Activated naive CD4-positive, alpha-beta T cell treated with anti-CD3 and anti-CD28 coated beads, Interleukin-2, amount 50 U/mL, for 72 hours (primary cell): ENCODE measurements around the gene PLD4. TPM values are rescaled to one million over a fixed set of nuclear protein-coding genes. Genes with fewer than 3 reads are reported as not detected.

ENCODE experiments used
- ATAC-seq, 2 donors: fragments of 150-1000 bp; cut with Tn5 transposase; 2 replicates each; pipeline ENCODE4 v1.10.0; 2021; ENCODE audit warnings: mild to moderate bottlenecking in 2 of 2, moderate library complexity in 2 of 2
- DNase-seq, 2 donors: peaks; one replicate each; pipeline ENCODE4 v3.0.0; 2021 to 2022; ENCODE audit warnings: low spot score in 2 of 2
- H3K27ac Mint-ChIP-seq, 2 donors: one replicate each; pipeline ENCODE4 v1.8.0; 2022; ENCODE audit warnings: mild to moderate bottlenecking in 2 of 2, mixed read lengths in 2 of 2
- H3K36me3 Mint-ChIP-seq, 2 donors: one replicate each; pipeline ENCODE4 v1.8.0; 2022; ENCODE audit warnings: mixed read lengths in 2 of 2
- H3K9me3 Mint-ChIP-seq, 2 donors: one replicate each; pipeline ENCODE4 v1.8.0; 2022; ENCODE audit warnings: mixed read lengths in 2 of 2
- total RNA-seq, 2 donors: library from RNA; stranded (reverse); gene quantifications; one replicate each; pipeline ENCODE4 v1.2.3, GENCODE V29; 2022

PLD4 gene
- total RNA-seq, 2 donors from 2014 or later: 0.04 TPM; not detected in 1

DNA sequence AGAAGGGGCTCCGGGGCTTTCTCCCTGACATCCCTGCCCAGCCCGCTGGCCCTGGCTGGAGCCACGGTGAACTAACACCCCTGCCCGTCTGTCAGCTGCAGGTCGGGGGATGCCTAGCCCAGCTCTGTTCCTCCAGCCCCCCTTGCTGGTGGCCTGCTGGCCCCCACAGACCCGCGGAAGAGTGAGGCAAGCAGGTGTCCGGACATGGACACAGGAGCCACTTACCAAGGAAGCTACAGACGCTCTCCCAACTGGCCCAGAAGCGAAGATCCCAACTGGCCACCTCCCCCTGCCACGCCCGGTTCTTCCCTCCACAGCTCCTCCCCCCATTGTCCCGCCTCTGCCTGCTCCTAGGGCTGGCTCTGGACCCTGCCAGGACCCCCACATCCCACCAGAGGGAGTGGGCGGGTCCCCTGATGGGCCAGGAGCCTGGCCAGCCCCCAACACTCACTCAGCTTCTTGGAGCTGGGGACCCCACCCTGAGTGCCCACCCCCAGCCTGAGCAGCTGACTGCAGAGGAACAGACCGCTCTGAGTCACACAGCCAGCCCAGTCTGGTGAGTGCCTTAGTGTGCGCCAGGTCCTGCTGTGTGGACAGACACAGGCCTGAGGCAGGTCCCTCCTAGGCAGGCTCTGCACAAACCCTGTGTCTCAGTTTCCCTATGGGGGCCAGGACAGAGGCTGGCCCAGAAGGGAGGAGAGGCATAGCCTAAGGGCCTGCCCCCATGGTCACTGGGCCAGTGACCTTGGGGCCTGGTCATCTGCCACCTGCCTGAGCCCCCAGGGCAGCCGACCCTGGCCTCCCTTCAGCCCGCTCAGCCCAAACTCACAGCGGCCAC lies 45.8 kb downstream of the PLD4 start:
- Mint-ChIP-seq H3K9me3 (no peaks in the 10 kb centered on the region), H3K27ac (no peak overlapping the region), H3K36me3 (no peaks in the 10 kb centered on the region)
- ATAC-seq (no peak), DNase-seq (no peak)

DNA sequence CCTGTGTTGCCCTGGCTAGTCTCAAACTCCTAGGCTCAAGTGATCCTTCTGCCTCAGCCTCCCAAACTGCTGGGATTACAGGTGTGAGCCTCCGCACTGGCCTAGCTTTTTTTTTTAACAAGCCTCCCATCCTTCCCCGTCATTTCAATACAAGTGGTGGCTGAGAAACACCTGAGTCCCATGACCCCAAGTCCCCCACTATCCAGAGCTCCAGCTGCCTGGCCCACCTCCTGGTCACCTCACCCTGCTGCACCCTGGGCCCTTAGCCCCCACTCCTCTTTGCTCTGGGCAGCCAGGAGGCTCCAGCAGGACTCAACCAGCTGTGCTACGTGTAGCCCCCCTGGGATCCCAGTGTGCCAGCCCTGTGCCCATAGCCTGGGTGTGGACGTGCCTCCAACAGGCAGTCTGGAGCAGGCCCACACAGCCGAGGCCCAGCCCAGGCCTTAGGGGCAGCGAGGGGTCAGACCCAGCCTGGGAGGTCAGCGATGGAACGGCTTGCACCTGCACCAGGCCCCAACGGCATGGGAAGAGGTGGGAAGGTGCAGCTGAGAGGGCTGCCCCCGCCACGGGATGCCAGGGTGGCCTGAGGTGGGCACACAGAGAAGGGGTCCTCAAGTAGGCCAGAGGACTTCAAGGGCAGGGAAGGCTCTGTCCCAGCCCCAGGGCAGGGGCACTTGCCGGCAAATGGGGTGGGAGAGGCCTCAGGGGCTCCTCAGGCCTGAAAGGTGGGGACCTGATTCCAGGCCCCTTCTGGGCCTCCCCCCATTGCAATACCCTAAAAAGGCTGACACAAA lies 47.0 kb downstream of the PLD4 start:
- H3K27ac Mint-ChIP-seq: no peak overlapping the region
- DNase-seq (no peak), ATAC-seq (no peak)
- no peaks in the 10 kb centered on the region for H3K9me3 Mint-ChIP-seq
- H3K36me3 Mint-ChIP-seq: no peaks in the 10 kb centered on the region

DNA sequence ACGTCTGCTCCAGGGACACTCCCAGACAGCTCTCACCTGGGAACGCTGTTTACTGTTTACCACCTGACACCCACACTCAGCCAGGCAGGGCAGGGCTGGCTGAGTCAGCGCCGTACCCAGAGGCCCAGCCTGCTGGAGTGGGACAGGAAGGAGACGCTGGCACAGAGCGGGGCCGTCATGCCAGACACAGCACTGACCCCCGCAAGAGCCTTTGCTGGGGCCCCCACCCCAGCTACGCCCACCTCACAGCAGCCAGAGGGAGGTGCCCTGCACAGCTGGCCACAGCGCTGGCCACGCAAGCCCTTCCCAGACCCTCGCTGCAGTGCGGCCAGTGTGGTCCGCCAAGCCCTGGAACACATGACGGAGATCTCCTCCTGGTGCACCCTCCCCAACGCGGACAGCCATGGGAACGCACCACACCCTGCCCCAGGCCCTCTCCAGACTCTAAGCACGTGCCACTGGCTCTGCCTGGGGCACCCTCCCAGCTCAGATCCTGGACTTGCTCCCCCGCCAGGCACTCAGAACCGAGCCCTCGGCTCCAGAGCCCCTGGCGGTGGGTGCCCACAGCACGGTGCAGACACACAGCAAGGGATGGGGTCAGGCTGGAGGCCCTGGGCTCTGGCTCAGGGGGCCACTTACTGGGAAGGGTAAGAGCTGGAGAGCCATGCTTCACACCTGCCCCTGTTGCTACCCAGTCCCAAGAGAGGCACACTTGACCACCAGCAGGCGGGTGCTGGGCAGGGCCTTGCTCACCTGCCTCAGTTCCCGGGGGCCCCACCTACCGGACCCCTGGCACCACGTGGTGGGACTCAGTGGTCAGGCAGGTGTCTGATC lies 47.8 kb downstream of the PLD4 start:
- peaks cover 0 to 5% of the 10 kb centered on the region in 2 donors for H3K36me3 Mint-ChIP-seq
- H3K9me3 Mint-ChIP-seq: no peaks in the 10 kb centered on the region
- no peak for ATAC-seq
- no peak for DNase-seq
- H3K27ac Mint-ChIP-seq: no peak overlapping the region

DNA sequence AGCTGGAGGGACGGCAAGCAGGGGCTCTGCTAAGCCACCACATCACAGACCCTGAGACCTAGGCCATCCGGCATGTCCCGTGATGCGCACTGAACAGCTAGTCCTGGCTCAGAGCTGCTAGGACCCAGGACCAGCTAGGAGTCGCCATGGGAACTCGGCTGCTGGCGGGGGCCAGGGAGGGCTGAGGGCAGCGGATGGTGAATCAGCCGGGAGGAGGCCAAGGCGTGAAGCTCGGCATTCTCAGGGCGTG lies 48.4 kb downstream of the PLD4 start:
- H3K27ac Mint-ChIP-seq: no peak overlapping the region
- DNase-seq (no peak), ATAC-seq (no peak)
- H3K36me3 Mint-ChIP-seq: peaks cover 0 to 6% of the 10 kb centered on the region in 2 donors
- H3K9me3 Mint-ChIP-seq: no peaks in the 10 kb centered on the region

DNA sequence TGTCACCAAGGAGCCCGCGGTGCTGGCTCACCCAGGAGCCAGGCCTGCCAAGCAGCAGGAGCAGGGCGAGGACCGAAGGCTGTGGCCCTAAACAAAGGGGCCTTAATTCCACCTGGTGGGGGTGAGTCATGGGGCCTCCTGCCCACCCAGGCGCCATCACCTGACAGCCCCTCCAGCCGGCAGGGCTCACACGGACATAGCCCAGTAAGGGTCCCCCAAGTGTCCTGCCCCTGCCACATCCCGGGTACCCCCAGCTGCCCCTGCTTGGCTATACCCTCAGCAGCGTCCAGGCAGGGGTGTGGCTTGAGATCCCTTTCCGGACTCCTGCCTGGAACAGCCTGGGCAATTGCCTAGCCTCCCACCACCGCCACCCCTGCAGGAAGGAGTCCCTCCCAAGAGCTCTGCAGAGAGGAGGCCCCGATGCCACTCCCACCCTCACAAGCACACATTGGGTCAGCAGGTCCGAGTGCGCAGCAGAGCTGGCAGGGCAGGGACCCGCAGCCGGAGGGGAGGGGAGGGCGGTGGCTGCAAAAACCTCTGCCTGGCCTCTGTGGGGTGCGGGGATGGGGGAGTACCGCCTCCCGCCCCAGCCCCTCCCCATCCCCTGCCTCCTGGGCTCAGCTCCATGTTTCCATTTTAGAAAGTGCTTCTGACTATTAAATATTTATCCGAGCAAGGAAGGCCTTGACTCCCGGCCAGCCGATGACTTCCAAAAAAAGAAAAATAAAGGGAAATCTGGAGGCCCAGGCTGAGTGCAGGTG lies 48.9 kb downstream of the PLD4 start:
- no peaks in the 10 kb centered on the region for H3K9me3 Mint-ChIP-seq
- ATAC-seq (no peak), DNase-seq (no peak)
- no peak overlapping the region for H3K27ac Mint-ChIP-seq
- H3K36me3 Mint-ChIP-seq: peaks cover 0 to 6% of the 10 kb centered on the region in 2 donors

DNA sequence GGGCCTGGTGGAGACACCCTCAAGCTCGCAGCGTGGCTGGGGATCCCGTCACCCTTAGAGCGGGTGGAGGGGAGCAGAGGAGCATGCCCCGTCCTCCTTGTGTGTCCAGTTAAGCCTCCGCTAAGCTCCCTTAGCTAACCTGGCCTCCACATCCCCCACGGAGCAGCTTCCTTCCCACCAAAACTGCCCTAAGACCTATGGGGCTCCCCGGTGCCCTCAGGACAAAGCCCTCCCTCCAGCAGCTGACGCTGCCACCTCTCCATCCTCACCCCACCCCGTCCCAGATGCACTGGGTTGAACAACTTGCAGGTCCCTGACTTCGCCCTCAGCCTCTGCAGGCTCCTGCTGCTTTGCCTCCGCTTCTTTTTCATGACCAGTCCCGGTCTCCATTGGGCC lies 49.5 kb downstream of the PLD4 start:
- Mint-ChIP-seq H3K27ac (no peak overlapping the region), H3K9me3 (no peaks in the 10 kb centered on the region), H3K36me3 (peaks cover 0 to 6% of the 10 kb centered on the region in 2 donors)
- ATAC-seq: no peak
- DNase-seq: no peak

DNA sequence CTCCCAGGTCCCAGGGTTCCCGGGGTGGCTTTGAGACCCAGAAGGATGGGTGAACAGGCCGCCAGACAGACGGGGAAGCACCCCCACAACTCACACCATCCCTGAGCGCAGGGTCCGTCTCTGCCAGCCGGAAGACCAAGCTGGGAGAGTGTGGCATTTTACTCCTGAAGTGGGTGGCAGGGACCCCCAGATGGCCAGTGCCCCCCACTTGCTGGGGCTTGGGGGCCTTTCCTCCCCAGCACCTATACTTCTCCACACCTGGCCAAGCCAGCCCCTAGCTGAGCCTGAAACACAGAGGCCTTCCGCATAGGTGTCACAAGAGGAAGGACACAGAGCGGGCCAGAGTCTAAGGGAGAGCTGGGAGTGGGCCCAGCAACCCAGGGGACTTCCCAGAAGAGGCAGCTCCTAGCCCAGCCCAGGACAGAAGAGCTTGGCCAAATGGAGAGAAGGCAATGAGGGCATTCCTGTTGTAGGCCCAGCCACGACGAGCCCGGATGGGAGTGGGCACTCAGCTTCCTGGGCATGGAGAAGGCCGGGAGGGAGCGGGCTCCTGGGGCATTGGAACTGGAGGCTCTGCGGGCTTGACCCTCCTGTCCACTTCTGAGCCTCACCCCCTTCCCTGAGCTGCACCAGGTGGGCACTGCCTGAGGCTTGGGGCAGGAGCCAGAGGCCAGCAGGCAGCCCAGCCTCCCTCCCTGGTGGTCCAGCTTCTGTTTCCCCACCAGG lies 50.1 kb downstream of the PLD4 start:
- Mint-ChIP-seq H3K27ac (no peak overlapping the region), H3K36me3 (peaks cover 0 to 6% of the 10 kb centered on the region in 2 donors), H3K9me3 (no peaks in the 10 kb centered on the region)
- ATAC-seq (no peak), DNase-seq (no peak)

DNA sequence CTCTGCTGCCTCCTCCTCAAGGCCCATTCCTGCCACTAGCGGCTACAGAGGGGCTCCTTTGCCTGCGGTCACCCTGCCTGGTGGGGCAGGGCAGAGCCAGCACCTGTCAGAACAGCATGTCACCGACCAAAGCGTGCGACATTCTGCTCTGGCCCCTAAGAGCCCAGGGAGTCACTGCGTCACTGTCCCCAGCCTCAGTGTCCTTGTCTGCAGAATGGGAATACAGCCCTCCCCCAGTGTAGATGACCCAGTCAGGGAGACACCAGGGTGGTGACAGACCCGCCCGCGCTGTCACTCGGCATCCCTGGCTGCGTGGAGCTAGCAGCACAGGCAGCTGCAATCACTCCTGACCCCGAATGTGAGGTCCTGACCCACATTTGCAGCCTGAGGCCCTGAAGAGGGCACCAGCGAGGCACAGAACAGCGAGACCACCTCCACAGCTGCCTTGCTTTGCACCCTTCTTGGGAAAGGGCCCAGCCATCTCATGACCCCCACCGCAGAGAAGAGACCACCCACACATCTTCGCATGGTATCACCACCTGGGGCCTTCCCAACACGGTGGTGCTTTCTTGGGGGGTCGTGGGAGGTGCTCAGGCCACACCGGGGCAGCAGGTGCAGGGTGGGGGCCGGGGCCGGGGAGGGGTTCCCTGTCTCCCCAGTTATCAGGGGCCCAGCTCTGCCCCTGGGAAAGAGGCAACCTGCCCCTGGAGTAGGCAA lies 51.0 kb downstream of the PLD4 start:
- DNase-seq (no peak), ATAC-seq (peak in 1 of 2 donors; percentile 15)
- peaks cover 0 to 6% of the 10 kb centered on the region in 2 donors for H3K36me3 Mint-ChIP-seq
- no peak overlapping the region for H3K27ac Mint-ChIP-seq
- no peaks in the 10 kb centered on the region for H3K9me3 Mint-ChIP-seq

DNA sequence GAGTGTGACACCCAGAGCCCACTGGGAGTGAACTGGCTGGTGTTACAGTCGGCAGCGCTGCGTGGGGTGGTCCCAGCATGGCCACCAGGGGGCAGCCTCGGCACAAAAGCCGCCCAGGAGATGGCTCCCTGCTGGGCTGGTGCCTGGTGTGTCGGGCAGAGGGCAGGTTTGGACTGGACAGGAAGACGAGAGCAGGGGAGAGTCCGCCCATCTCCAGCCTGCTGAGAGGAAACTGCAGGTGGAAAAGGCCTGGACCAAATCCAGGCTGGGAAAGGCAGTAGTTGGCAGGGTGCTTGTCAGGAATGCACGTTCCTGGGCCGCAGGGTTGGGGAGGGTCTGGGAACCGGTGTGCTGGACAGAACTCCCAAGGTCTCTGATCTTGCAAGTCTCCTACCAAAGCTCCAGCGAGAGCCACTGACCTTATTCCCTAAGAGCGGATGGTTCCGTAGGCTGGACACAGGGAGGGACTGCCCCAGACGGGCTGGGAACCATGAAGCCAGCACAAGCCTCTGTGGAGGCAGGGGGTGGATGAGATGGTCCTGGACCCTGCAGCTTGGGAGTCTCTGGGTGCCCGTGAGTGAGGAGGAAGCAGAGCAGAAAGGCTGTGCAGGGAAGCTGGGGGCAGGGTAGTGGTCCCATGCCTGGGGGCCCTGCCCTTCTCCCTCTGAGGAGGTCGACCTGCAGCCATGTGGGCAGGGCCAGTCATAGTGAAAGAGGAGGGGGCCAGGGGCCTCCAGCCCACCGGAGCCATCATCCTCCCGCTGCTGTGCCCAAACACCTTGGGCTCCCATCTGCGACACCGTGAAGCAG lies 51.7 kb downstream of the PLD4 start:
- Mint-ChIP-seq H3K9me3 (no peaks in the 10 kb centered on the region), H3K36me3 (peaks cover 0 to 6% of the 10 kb centered on the region in 2 donors), H3K27ac (no peak overlapping the region)
- peak; percentile 81 to 95 for DNase-seq
- peak; percentile 75 to 86 for ATAC-seq

DNA sequence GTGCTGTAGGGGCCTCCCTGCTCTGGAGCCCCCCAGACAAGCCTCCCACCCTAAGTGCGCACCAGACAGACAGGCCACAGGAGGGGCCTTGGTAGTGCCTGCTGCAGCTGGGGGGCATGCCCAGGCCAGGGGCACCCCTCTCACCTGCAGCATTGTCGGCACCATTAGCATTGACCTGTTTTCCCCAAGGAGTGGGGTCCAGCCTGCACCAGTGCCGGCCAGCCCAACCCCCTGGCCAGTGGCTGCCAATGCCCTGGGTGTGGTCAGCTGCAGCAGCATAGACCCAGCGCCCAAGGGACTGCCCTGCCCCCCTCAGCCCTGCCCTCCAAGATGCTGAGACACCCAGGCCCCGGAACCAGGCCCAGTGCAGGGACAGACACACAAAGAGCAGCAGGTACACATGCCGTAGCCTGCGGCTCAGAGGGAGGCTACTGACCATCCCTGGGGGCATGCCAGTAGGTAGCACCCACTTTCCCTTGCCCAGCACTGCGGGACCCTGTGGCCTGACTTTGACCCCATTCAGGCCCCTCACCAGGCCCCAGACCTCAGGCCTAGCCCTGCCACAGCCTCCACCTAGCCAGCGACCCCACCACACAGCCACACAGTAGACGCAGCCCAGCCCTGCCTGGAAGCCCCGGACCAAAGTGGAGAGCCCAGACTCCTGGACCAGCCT lies 52.5 kb downstream of the PLD4 start:
- DNase-seq (peak in 1 of 2 donors; percentile 49), ATAC-seq (no peak)
- no peaks in the 10 kb centered on the region for H3K9me3 Mint-ChIP-seq
- no peak overlapping the region for H3K27ac Mint-ChIP-seq
- peaks cover 0 to 6% of the 10 kb centered on the region in 2 donors for H3K36me3 Mint-ChIP-seq

DNA sequence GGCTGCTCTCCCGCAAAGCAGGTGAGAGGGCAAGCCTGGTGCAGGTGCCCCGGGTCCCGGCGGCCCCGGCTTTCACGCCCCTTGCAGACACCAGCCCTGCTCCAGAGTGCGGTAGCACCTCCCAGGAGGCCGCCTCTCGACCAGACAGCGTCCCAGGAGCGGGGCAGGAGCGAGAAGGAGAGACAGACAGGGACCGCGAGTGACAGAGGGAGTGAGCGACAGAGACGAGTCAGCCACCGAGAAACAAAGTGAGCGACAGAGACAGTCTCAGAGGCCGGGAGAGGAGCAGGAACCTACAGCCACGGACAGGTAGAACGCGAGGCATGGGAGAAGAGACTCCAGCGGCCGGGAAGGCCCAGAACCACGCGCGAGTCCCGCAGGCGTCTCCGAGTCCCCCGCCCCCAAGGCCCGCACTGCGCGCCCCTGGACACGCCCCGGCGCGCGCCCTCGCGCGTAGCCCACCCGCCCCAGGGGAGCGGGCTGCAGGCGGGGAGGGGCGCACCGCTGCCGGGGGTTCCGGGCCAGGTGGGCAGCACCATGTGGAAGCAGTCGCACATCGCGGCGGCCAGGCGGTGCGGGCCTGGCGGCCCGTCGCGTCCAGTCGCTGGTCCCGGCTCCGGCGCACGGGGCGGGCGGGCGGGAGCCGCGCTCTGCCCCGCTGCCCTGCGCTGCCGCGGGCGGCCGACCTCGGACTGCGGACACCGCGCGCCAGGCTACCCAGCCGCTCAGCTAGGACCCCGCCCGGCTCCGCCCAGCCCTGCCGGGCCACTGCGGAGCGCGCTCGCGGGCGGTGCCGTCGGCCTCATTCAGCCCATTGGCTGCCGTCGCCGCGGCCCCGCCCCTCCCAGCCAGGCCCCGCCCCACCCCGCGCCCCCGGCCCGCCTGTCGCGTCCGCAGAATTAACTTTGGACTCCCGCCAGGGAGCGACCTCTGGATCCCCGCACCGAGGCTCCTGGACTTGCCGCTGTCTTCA lies 53.3 kb downstream of the PLD4 start, which contains the start of gene AHNAK2:
TSS of gene AHNAK2 (minus strand) at position 694 of the 973 bp plus-strand sequence. CDS start at position 557, 137 bp downstream.
- no peak within 1 kb of the TSS for H3K27ac Mint-ChIP-seq
- peak; percentile 74 to 89 for ATAC-seq
- H3K36me3 Mint-ChIP-seq: peaks cover 0 to 6% of the 10 kb centered on the region in 2 donors

DNA sequence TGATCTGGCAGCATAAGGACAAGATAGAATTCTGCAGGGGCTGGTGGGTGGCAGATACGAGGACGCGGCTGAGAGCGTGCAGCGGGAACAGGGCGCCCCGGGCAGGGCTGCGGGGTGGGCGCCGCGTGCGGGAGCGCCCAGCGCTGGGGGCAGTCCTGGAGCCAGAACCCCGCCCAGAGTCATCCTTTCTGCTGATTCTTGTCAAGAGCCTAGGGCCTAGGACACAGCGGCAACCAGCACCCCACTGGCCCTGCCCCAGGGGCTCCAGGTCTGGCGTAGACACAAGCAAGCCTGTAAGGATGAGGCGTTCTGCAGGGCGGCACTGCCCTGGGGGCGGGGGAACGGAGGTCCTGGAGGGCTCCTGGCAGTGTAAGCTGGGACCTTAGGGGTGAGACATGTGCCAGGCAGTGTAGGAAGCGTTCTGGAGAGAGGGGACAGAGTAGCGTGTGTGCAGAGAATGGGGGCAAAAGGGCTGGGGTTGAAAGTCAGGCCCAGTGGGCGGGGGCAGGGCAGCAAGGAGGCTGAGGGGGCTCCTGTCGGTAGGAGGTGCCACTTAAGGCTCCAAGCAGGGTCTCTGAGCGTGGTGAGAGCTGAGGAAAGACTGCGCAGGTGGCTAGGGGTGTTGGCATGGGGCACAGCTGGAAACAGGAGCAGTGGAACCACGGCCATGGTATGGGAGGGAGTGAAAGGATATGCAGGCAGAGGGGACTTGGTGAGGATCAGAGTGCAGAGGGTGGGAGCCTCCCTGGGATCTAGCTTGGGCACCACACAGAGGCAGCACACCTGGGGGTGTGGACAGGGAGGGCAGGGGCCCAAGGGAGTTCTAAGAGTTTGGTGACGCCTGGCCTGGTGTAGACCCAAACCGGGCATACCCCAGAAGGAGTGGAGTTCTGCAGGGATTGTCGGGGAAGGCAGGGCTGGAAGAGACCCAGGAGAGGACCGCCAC lies 54.3 kb downstream of the PLD4 start:
- H3K9me3 Mint-ChIP-seq: no peaks in the 10 kb centered on the region
- H3K27ac Mint-ChIP-seq: no peak overlapping the region
- peaks cover 0 to 6% of the 10 kb centered on the region in 2 donors for H3K36me3 Mint-ChIP-seq
- DNase-seq: peak in 1 of 2 donors; percentile 50
- ATAC-seq: no peak

More for the DNA sequence above, 53.3 kb downstream of the PLD4 start, which contains the start of gene AHNAK2:
- DNase-seq: peak; percentile 61 to 74
- H3K9me3 Mint-ChIP-seq: no peaks in the 10 kb centered on the region
